Psoas muscle (tissue), 8 donors: ENCODE results near the gene SEMA3F. TPM values are rescaled to one million over a fixed set of nuclear protein-coding genes. Genes with fewer than 3 reads are reported as not detected.

Source experiments
- ATAC-seq, 4 donors: fragments of 200-7000 bp; cut with Tn5 transposase; one replicate each; pipeline ENCODE4 v1.9.1; 2020; ENCODE audit warnings: moderate library complexity in 3 of 4, mild to moderate bottlenecking in 2 of 4
- DNase-seq, 2 donors: peaks; one replicate each; pipeline ENCODE4 v3.0.0-alpha.2; 2020
- H3K27ac ChIP-seq: fragments of 200-600 bp; one replicate; pipeline ENCODE4 v1.8.0; 2022
- H3K27me3 ChIP-seq, 3 donors: fragments of 200-600 bp in 1 of 3; one replicate each; pipeline versions ENCODE4 v1.6.1 to v1.8.0; 2013 to 2022; ENCODE audit warnings: low read length in 2 of 3, mild to moderate bottlenecking in 2 of 3, moderate library complexity in 1 of 3; ENCODE audit not compliant: insufficient read depth in 3 of 3
- H3K36me3 ChIP-seq, 2 donors: fragments of 200-600 bp in 1 of 2; one replicate each; pipeline versions ENCODE4 v1.6.1 to v1.8.0; 2013 to 2022; ENCODE audit warnings: low read depth in 1 of 2, mild to moderate bottlenecking in 1 of 2, moderate library complexity in 1 of 2; ENCODE audit not compliant: insufficient read depth in 1 of 2
- H3K4me1 ChIP-seq: fragments of 200-600 bp; one replicate; pipeline ENCODE4 v1.8.0; 2022
- H3K4me3 ChIP-seq: fragments of 200-600 bp; one replicate; pipeline ENCODE4 v1.8.0; 2022; ENCODE audit warnings: mild to moderate bottlenecking
- H3K9me3 ChIP-seq: fragments of 200-600 bp; one replicate; pipeline ENCODE4 v1.8.0; 2022
- CTCF ChIP-seq: fragments of 200-600 bp; IDR thresholded peaks from one replicate; pipeline ENCODE4 v1.8.0; 2022; ENCODE audit warnings: antibody characterized with exemption
- WGBS, 3 donors: extraction: QIAGEN DNeasy Blood & Tissue Kit; methylation state at CpG; one replicate each; pipeline versions ENCODE4 v1.1.6 to v1.1.7; 2013; 5-methylcytosine and 5-hydroxymethylcytosine counted together
- intact Hi-C, 2 donors: fragments of 100-400 bp; cut with DNase I; formaldehyde crosslinking; loops; one replicate each; pipeline versions ENCODE4 v1.11.0 to v1.14.2; 2022
- polyA plus RNA-seq, 3 donors: library from polyadenylated mRNA; stranded (reverse); fragments of 200-250 nt; gene quantifications; one replicate each; pipeline ENCODE4 v1.2.3, GENCODE V29; 2013
- total RNA-seq, 4 donors: library from RNA; stranded (reverse); fragmentation: NEBNext Ultra II Directional in 2 of 4; extraction: Animal tissue kit (Norgen Biotek cat#: 25700) in 2 of 4; gene quantifications; one replicate each; pipeline versions ENCODE4 v1.2.1 to v1.2.4, GENCODE V29; 2021 to 2023
- donor health status: healthy with polysubstance abuse.
- donor health status: DM: no; HTN: no; CAD: no; lungs with moderate emphysema.
- donor health status: Bipolar disorder and iron deficiency.
- donor health status: healthy.
- donor health status: DM: yes; HTN: yes; CAD: no.
- donor health status: DM: no; HTN: no; CAD: no.
- donor health status: DM: no; HTN: no; CAD: no.
- donor health status: DM: yes; HTN: yes; CAD: no.

The SEMA3F gene
- total and polyA plus RNA-seq, 7 donors, result 4.7 to 13.7 (median 7.6) TPM

GRCh38 chr3:50233176-50233575 lies 78.1 kb downstream of the SEMA3F start:
- peaks cover 8% of the 10 kb centered on the region for H3K4me1 ChIP-seq
- no peaks in the 10 kb centered on the region for H3K36me3 ChIP-seq
- no peak overlapping the region for H3K27ac ChIP-seq
- intact Hi-C loops, result loop anchor here in 1 of 2 donors (5.0 kb wide), 1 partner anchor 111 kb away; no protein-coding TSS in a partner anchor
- H3K9me3 ChIP-seq, result no peaks in the 10 kb centered on the region
- DNase-seq (no peak), ATAC-seq (no peak)
- no peaks in the 10 kb centered on the region for H3K27me3 ChIP-seq
- no peak for TF ChIP-seq CTCF
- H3K4me3 ChIP-seq, result no peak overlapping the region
- 88 to 94% (median 92%) methylated on average over 4 of the region's 4 CpGs for WGBS, 3 donors

DNA sequence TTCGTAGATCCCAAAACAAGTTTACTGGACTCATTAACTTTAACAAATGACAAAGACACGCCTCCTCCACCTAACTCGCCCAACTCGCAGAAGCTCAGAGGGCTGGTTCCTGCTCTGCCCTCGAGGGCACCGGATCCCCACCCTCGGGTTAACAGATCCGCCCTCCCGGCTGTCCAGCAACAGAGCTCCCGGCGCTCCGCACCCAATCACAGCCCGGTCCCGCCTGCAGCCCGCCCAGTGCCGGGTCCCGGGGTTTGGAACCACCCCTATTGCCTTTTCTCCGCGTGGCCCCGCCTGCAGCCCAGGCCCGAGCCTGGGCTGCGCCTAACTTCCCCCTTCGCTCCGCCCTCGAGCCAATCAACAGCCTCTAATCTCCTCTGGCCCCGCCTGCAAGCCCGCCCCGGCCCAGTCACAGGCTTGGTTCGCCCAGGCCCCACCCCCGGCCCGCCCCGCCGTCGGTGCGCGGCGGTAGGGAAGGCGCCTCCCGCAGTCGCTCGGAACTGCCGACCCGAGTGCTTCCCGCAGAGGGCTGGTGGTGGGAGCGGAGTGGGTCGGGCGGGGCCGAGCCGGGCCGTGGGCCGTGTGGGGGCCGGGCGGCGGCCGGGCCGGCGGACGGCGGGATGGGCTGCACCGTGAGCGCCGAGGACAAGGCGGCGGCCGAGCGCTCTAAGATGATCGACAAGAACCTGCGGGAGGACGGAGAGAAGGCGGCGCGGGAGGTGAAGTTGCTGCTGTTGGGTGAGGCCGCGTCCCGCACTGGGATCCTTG lies 80.8 kb downstream of the SEMA3F start, which contains the start of gene GNAI2:
TSS of gene GNAI2 (plus strand) at position 489 of the 768 bp plus-strand sequence. CDS start at position 621, 132 bp downstream.
- Histone ChIP-seq H3K36me3 (no peaks in the 10 kb centered on the region), H3K4me1 (peaks cover 16% of the 10 kb centered on the region), H3K27me3 (no peaks in the 10 kb centered on the region), H3K9me3 (no peaks in the 10 kb centered on the region), H3K27ac (peak within 1 kb of the TSS; percentile 81), H3K4me3 (peak within 1 kb of the TSS; percentile 85)
- intact Hi-C loops, result no loop called here
- DNase-seq, result peak; percentile 99
- peak; percentile 93 to 97 (median 95) for ATAC-seq
- 1% methylated on average over 42 to 75 of the region's 75 CpGs for whole genome bisulfite sequencing, 3 donors
- TF ChIP-seq CTCF, result no peak

DNA sequence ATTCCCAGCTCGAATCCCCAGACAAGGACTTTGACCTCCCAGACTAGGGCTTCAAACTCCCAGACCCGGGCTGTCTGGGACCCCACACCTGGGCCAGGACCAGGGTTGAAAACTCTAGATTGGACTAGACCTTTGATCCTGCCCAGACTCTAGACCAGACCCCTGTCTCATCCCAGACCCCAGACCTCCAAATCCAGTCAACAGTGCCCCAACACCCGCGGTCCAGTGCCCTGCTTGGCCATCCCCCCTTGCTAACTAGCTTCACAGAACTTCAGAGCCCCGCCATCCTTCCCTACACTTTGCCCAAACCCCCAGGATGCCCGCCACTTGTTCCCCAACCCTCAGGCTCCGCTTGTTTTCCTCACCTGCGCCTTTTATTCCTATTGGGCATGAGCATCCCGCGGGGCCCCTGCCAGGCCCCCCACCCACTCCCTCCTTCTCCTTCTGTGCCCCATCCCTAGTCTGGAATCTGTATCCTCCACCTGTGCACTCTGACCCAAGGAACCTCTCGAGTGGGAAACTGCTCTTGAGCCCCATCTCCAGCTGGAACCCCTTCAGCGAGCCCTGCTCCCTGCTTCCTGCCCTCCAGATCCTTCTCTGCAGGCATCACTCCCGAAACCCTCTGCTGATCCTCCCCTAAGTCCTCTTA lies 81.5 kb downstream of the SEMA3F start:
- ATAC-seq, result no peak
- peak overlapping the region; percentile 85 for H3K4me3 ChIP-seq
- no peak for TF ChIP-seq CTCF
- DNase-seq, result no peak
- peaks cover 20% of the 10 kb centered on the region for H3K4me1 ChIP-seq
- H3K9me3 ChIP-seq, result no peaks in the 10 kb centered on the region
- intact Hi-C loops, result no loop called here
- H3K27ac ChIP-seq, result peak overlapping the region; percentile 81
- no peaks in the 10 kb centered on the region for H3K27me3 ChIP-seq
- H3K36me3 ChIP-seq, result no peaks in the 10 kb centered on the region
- 18 to 22% (median 18%) methylated on average over 12 to 13 of the region's 13 CpGs for WGBS, 3 donors

DNA sequence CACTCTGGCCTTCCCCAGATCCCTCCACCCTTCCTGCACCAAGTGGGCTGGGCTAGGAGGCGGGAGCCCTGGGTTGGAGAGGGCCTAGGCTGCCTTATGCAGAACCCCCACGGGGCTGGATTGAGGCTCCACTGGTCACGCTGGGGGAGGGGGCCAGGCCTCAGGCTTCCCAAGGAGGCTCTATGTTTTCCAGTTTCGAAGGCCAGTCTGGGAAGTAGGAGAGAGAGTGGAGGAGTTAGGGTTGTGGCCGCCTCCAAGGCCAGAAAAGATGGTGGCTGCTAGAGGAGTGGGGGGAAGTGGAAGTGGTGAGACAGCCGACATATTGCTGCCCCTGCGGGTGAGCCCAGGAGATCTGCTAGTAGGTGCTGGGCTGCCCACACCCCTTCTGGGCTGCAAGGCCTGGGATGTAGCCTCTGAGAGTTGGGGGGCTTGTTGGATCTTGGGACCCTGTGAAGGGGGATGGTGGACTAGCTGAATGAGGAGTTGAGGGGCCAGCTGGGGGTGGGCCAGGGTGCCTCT lies 82.1 kb downstream of the SEMA3F start:
- Histone ChIP-seq H3K9me3 (no peaks in the 10 kb centered on the region), H3K27ac (peak overlapping the region; percentile 81), H3K4me3 (peak overlapping the region; percentile 85), H3K36me3 (no peaks in the 10 kb centered on the region), H3K4me1 (peaks cover 20% of the 10 kb centered on the region), H3K27me3 (no peaks in the 10 kb centered on the region)
- TF ChIP-seq CTCF, result no peak
- ATAC-seq, result no peak
- WGBS, 3 donors, result 27 to 35% (median 29%) methylated on average over 7 of the region's 7 CpGs
- peak in 1 of 2 donors; percentile 71 for DNase-seq
- intact Hi-C loops, result no loop called here
